ENCODE measurements around the gene OTOGL.
"Not testable (repeated sequence)": the region's sequence is repeated elsewhere in the genome, so short reads cannot be mapped to it uniquely, and the experiment has no call there.

Gene OTOGL

DNA sequence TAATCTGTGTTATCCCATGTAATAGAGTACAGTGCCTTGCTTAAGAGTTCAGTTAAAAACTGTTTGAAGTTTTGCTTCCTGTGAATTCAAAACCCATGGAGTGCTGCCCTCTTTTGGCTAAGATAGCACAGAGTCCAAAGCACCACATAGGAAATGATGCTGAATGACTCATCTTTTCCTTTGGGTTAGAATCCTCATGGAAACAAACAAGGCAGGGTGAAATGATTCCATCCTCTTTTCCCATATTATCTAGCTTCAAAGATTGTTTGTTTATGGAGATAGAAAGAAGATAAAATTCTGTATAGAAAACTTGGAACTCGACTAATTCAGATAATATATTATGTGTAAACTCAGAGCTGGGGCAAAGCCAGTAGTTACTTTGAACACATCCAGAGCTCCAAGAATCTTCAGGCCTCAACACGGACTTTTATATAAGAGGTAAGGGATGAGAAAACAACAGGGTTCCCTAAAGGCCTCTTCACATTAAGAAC, 87.4 kb downstream of the OTOGL start:
- DNase-seq (ENCODE audit: low spot score), result peak; percentile 50

DNA sequence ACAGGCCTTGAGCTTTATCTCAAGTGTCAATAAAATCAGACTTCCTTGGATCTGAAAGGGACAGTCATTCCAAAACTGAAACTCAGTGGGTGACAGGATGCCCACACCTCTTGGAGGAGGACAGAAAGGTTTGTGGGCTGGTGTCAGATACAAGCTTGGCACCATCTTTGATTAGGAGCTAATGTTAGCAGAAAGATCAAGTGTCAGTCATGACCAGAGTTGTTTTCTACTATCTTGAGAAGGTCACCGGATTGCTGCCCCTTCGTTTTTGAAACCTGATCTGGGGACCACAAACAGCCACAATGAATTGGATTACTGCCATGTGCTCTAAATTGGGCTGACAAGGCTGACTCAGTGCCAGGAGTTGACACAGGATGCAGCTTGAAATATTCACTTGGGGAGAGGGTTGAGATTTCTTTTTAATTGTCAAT, 88.3 kb downstream of the OTOGL start:
- peak; percentile 6 for DNase-seq (ENCODE audit: low spot score)

DNA sequence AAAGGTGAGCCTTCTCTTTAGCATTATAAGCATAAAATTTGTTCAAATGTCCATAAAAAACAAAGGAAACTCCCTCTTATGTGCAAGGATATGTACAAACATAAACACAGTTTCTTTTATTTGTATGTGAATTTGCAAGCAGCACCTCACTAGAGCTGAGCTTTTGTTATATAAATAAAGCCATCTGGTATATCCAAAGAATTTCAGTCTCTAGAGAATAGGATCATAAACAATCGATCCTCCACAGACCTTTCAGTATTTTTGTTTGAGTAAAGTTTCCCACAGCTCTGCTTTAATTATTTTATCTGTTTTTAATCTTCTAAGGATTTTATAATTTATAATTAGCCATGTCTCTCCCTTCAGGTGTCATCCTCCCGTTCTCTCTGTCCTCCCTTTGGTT, 89.2 kb downstream of the OTOGL start:
- no peak for DNase-seq (ENCODE audit: low spot score)

DNA sequence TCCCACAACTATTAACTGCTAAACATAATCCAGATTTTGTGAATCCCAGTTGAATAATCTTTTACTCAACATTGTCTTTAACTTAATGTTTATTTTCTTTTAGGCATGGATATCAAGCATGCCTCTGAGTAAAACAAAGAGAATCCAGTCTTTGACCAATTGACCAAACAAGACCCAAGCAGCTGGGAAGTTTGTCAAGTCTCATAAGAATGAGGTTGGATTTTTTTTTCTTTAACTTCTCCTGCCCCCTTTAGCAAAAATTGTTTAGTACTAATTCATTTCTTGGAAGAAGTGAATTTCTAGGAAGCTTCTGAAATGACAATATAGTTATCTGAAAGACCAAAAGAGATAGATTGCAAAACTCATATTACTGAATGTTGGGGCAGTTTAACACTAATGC, 89.9 kb downstream of the OTOGL start:
- DNase-seq (ENCODE audit: low spot score), result no peak

DNA sequence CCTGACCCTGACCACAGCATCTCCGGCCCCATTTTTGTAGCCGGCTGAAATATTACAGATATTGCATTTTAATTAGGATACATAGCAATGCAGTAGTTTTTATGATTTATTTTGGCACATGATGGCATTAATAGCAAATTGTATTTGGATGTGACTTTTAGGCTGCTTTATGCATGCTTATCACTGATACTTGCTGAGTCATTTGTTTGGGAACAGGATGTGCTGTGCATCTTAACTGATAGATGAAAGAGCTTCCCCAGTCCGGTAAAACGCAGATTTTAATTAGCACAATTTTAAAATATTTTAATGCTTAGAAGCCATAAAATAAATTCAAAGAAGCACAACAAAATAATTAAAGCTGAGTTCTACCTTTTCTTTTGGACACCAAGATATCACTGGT, 90.7 kb downstream of the OTOGL start:
- no peak for DNase-seq (ENCODE audit: low spot score)

DNA sequence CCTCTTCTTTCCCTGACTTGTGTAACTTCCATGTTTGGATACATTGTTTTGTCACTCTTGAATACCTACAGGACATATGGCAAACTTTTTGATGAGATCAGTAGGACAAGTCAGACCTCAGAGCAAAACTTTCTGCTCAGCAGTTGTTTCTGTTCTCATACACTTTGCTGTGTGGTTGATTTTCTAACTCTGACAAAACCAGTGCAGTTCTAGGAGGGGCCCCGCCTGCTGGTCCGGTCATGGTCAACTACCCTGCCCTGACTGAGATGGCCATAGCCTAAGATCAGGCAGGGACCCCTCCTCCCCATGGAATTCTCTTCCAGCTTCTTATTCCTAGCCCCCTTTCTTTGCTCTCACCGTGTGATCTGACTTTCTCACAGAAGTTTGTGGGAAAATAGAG, 92.8 kb downstream of the OTOGL start:
- no peak for DNase-seq (ENCODE audit: low spot score)

DNA sequence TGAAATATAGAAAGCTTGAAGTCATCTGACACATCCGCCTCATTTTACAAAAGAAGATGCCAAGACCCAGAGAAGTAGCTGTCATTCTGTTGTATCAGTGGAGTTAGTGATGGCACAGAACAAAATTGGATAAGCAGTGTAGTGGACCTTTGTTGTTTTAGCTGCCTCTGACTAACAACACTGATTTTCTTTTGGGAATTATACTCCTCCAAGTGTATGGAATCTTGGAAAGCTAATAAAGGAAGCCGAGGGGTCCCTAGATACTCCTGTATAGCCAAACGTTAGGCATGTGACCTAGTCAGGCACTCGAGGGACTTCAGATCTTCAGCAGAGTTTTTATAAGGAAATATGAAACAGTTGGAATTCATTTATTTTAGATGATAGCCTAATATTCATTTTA, 94.5 kb downstream of the OTOGL start:
- DNase-seq (ENCODE audit: low spot score), result no peak

DNA sequence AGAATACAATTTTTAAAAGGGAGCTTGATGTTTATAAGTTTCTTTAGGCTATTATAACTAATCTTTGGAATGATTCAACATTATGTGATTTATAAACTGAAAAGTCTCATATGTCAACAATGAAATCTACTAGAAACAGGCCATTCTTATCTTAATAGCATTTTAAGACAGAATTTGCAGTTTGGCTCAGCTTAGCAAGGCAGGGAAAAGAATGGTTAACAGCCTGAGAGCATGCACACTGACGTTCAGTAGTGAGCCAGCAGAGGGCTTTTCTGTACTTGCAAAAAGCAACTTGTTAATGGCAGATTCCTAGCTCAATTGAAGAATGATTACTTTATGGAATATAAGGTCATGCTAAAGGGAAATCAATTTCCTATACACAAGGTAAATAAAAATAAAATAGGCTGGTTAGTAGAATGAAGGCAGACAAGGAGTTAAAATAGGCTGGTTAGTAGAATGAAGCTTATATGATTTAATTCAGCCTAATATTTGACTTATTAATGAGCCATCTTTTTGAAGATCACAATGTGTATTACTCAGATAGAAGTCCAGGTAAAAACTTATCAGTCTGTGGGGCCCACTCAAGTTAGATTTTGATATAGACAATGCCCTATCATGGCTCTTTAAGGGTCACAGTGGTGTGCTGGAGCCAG, 95.9 kb downstream of the OTOGL start:
- DNase-seq (ENCODE audit: low spot score), result no peak

DNA sequence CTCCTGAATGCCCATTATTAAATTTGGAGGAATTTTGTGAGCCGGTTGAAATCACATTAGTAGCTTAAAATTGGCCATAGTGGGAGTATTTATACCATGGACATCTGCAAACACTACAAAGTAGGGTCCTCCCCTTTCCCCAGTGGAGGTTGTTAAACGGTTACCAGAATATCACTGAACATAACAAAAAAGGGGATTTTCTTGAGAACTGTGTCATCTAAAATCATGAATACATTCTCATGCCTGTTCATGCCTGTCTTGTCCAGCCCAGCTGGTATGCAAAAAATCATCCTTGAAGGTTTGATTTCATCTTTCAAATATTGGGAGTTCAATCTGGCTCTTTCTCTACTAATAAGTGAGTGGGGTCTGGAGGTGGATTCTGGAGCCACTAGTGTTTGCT, 96.4 kb downstream of the OTOGL start:
- no peak for DNase-seq (ENCODE audit: low spot score)

DNA sequence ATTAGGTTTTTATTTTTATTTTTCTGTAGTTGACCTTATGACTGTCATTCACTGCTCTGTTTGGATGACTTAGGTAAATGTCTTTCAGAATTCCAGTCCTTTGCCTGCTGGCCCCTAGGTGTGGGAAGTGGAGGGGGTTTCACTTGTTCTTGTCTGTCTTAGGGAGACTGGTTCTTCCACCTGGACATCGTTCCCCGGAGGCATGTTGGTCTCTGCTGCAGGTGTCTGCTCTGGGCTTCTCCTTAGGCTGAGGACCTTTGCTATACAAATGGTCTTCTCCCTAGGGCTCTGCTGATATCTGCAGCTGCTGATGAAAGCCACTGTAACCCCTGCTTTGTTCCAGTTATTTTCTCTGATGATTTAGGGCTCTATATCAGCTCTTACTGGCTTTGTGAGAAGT, 97.1 kb downstream of the OTOGL start:
- no peak for DNase-seq (ENCODE audit: low spot score)

DNA sequence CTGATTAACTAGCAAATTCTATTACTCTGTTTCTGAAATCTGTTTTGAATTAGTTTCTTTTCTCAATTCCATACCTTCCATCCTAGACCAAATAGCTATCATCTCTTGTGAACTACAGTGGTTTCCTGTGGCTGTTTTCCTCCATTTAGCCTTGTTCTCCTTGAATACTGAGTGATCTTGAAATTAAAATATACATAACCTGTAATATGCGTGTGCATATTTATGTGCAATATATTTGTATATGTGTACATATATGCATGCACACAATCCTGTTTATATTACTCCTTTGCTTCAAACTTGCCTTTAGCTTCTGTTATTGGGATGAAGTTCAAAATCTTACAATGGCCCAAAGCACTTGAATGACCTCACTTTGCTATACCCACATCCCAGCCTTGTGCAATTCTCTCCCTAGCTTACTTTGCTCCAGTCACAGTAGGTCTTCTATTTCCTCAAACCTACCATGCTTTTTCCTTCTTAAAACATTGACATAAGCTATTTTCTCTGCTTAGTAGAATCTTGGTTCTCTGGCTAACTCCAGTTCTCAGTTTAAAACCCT, 99.5 kb downstream of the OTOGL start:
- DNase-seq (ENCODE audit: low spot score), result no peak

DNA sequence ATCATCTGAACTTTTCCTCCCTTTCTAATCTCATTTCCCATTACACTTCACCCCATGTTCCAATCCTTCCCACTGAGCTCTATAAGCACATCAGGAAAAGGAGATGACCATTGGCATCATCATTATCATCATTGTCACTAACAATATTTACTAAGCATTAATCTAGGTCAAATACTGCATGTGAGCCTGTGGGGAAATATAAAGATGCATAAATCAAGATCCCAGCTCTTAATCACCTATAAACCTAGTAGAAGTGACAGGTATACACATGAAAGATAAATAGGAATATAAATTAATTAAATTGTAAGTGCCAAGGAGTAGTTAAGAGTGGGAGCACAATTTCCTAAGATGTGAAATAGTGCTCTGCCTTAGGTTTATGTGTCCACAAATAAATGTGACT, 100.6 kb downstream of the OTOGL start:
- DNase-seq (ENCODE audit: low spot score), result no peak

DNA sequence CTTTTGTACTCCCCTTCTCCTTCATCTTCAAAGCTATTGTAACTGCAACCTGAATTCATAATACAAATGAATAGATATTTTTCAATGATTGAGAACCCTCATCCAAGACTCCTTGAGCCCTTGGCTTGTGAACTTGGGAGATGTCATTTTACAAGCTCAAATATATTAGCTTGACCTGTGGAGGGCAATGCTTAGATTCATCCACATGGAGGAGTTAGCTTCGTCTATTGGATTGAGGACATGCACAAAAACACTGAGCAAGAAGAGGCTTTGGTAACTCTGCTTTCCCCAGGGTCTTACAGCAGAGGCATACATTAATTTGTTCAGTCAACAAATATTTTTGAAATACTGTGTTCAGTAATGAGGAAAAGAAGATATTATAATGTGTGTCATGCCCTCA, 101.1 kb downstream of the OTOGL start:
- no peak for DNase-seq (ENCODE audit: low spot score)

DNA sequence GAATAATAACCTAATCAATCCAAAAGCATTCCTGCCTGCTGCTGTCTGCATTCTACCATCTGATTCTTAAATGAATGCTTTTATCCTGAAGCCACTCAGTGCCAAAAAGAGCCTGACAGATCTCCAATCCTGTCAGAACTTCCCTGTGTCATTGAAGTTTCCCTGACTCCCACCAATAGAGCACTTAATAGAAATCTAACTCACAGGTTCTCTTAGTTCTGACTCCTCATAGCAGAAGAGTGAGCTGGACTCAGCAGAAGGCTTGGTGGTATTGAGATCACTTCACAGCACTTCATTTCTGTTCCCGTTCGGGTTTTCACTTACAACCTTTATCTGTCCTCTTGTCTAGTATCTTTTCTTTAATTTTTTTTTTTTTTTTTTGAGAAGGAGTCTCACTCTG, 102.6 kb downstream of the OTOGL start:
- DNase-seq (ENCODE audit: low spot score), result no peak

DNA sequence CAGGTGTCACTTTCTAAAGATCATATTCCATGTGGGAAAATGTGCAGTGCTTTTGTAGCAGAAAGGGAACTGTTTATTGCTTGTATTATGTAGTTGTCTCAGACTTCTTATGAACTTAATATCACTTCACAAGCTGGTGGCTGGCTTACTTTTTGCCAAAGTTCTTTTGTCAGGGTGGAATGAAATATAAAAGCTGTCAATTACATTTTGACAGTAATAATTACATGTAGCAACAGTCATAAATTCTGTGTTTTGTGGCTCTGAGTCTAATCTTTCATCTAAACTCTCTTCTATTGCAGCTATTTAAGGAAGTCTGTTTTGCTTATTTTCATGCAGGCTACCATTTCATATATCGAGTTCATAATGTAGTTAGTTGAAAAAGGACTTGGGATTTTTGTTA, 106.6 kb downstream of the OTOGL start:
- no peak for DNase-seq (ENCODE audit: low spot score)

DNA sequence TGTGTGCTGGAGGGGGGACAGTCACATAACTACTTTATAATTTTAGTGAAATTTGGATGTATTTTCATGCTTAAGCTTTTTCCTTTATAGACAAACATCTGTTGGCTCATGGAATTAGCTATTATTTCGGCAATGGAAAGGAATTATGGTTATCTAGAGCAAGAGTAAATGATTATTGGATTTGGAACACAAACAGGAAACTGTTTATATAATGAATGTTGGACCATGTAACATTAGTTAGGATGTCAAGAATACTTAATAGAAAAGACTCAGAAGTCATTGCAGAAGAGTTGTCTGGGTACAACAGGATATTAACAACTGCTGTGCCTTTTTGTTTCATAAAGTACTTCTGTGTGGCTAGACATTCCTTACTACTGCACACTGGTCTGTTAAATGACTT, 108.7 kb downstream of the OTOGL start:
- DNase-seq (ENCODE audit: low spot score), result no peak

DNA sequence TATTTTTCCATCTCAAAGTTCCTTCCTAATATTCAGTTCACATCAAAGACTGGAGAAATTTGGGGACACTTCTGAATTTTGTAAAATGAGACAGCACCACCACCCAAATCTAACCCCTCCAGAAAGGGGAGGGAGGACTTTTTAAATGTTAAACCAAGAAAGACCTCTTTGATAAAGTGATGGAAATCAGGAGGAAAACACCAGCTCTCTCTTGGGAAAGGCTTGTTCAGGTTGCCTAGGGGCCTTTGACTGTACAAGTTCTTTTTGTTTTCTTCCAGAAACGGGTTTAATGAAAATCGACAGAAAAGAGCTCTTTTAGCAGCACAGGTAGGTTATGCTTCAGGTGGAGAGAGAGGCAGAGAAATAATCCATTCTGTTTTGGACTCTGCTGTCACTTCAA, 112.3 kb downstream of the OTOGL start:
- DNase-seq (ENCODE audit: low spot score), result no peak

DNA sequence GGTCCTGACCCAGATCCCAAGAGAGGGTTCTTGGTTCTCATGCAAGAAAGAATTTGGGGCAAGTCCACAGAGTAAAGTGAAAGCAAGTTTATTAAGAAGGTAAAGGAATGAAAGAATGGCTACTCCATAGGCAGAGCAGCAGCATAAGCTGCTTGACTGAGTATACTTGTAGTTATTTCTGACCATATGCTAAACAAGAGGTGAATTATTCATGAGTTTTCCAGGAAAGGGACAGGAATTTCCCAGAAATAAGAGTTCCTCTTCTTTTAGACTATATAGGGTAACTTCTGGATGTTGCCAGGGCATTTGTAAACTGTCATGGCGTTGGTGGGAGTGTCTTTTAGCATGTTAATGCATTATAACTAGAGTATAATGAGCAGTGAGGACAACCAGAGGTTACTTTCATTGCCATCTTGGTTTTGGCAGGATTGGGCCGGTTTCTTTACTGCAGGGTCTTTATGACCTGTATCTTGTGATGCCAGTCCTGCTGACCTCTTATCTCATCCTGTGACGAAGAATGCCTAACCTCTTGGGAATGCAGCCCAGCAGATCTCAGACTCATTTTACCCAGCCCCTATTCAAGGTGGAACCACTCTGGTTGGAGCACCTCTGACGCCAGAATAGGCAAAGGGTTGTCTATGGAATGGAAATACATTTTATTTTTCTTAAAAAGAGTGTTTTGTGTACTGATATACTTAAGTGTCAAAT, 113.8 kb downstream of the OTOGL start:
- DNase-seq (ENCODE audit: low spot score), result no peak

DNA sequence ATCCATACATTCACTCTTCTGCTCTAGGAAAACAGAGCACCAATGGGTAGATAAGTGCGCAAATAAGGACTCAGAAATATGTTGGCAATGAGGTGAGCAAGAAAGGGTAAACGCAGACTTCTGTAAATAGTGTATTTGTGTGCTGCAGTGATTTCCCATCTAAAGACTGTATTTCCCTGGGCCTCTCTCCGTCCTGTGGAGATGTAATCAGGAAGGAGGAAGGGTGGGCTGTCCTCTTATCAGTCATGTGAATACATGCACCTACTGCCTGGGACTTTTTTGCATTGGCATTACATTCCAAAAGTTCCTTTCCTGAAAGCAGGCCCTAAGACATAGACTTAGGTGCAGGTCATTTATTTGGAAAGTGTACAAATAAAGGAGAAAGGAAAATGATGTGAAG, 114.5 kb downstream of the OTOGL start:
- no peak for DNase-seq (ENCODE audit: low spot score)

DNA sequence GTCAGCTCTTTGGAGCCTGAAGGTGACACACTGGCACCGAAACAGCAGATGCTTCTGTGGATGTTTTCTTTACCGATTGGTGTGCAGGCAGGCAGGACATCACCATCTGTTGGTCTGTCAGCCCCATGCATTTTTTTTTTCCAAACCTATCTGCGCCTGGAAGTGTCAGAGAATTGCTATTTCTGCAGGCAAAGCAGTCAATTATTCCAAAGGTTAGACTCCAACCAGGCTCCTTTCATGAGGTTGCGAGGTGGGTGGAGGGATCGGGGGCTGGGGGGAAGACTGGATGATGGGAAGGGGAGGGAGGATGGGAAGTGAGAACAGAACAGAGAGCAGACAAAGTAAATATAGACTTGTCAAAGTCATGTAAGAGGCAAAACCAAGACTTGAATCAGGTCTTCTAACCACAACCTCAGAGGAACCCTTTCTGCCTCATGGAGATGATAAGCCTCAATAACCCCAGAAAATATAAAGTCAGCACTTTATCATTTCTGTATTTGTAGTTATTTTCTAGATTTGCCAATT, 117.7 kb downstream of the OTOGL start:
- no peak for DNase-seq (ENCODE audit: low spot score)

DNA sequence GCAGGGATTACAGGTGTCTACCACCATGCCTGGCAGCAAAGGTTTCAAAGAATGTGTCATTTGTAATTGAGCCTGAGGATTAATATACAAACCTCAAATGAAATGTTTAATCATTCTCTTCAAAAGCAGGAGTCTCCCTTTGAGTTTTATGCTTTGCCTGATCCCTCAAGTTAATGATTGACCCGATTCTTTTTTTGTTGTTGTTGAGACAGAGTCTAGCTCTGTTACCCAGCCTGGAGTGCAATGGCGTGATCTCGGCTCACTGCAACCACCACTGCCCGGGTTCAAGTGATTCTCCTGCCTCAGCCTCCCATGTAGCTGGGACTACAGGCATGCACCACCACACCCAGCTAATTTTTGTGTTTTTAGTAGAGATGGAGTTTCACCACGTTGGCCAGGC, 119.6 kb downstream of the OTOGL start:
- not testable (repeated sequence) for DNase-seq (ENCODE audit: low spot score)

DNA sequence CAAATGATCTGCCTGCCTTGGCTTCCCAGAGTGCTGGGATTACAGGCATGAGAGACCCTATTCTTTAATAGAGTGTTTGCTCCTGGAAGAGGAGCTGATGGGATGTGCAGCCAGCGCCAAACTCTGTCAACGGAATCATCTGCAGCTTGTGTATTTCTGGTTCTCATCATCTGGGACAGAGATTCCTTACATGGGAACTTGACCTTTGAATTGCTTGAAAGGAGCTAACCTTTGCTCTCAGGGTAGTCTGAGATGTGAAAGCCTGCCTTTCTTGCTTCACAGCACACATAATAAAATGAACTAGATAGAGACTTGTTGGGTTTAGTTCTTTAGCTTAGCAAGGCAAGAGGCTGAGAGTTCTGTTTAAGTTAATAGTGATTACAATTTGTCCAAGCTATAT, 120.0 kb downstream of the OTOGL start:
- peak; percentile 2 for DNase-seq (ENCODE audit: low spot score)

DNA sequence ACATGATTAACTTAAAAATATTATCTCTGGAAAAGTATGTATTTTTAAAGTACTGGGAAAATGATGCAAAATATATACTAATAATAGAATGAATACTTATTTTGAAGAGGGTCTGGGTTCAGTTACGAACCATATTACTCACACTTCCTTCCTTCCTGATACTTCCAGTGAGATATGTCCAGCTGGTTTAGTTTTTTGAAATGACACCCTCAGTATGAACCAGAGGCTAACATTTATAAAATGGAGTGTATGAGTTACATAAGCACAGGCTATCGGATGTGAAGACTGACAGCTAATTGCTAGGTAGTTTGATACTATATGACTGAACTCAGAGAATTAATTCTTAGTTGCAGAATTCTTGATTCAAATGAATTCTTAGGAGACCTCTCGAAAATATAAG, 122.9 kb downstream of the OTOGL start:
- DNase-seq (ENCODE audit: low spot score), result no peak
